GM12874 (cell line): ENCODE results near the gene FAM217A.

Source experiments
- TF ChIP-seq, protein P1 (sequence below): IDR thresholded peaks from 2 replicates; pipeline ENCODE4 v1.5.1; 2011; ENCODE audit warnings: low read depth, mild to moderate bottlenecking, control low read depth, low read length, moderate library complexity; ENCODE audit not compliant: insufficient read depth

FAM217A gene

DNA sequence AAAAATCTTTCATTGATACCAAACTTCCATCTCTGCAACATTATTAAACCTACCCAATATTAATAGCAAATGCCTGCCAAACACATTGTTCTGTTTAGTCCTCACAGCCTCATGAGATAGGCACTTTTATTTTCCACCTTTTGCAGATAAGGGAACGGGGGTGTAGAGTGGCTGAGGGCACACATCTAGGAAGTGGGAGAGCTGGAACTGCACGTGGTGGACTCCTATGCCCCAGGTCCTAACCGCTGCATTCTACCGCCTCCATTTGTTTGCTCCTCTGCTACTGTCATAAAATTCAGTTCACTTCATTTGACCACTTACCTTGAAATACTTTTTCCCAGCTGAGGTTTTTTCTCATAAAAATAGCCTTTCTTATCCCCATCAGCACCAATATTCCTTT, 7.6 kb downstream of the FAM217A start:
- TF ChIP-seq, protein P1, sequence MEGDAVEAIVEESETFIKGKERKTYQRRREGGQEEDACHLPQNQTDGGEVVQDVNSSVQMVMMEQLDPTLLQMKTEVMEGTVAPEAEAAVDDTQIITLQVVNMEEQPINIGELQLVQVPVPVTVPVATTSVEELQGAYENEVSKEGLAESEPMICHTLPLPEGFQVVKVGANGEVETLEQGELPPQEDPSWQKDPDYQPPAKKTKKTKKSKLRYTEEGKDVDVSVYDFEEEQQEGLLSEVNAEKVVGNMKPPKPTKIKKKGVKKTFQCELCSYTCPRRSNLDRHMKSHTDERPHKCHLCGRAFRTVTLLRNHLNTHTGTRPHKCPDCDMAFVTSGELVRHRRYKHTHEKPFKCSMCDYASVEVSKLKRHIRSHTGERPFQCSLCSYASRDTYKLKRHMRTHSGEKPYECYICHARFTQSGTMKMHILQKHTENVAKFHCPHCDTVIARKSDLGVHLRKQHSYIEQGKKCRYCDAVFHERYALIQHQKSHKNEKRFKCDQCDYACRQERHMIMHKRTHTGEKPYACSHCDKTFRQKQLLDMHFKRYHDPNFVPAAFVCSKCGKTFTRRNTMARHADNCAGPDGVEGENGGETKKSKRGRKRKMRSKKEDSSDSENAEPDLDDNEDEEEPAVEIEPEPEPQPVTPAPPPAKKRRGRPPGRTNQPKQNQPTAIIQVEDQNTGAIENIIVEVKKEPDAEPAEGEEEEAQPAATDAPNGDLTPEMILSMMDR: no peak

DNA sequence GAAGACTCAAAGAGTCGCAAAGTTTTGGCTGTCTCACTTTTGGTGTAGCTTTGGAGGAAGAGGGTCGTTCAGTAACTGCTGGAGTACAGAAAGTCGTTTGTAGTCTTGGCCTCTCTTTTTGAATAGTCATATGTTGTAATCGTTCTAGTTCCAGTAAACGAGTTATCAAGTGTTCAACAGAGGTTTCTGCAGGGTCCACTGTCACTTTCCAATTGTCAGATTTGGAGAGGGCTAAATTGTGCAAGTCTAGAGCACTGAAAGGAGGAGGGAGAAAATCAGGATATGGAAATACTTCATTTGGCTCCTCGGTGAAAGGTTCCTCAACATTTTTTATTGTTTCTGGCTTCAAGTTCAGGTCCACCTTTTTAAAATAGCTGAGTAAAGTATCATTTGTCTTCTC, 9.7 kb downstream of the FAM217A start:
- TF ChIP-seq, protein P1: no peak

DNA sequence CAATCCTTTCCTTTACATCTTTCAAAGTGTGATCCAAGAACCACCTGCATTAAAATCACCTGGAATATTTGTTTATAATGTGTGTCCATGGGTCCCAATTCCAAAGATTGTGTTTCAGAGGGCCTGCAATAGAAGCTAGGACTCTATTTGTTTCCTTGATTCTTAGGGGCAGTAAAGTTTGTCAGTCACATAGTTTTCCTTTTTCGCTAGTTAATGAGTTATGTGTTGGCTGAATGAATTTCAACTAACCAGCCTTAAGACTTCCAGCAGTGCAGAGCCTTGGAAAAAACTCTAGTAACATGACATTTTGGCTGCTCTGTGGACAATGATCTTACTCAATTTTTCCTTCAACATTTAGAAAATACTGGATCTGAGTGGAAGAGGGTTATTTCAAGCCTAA, 11.3 kb downstream of the FAM217A start:
- TF ChIP-seq, protein P1: no peak

DNA sequence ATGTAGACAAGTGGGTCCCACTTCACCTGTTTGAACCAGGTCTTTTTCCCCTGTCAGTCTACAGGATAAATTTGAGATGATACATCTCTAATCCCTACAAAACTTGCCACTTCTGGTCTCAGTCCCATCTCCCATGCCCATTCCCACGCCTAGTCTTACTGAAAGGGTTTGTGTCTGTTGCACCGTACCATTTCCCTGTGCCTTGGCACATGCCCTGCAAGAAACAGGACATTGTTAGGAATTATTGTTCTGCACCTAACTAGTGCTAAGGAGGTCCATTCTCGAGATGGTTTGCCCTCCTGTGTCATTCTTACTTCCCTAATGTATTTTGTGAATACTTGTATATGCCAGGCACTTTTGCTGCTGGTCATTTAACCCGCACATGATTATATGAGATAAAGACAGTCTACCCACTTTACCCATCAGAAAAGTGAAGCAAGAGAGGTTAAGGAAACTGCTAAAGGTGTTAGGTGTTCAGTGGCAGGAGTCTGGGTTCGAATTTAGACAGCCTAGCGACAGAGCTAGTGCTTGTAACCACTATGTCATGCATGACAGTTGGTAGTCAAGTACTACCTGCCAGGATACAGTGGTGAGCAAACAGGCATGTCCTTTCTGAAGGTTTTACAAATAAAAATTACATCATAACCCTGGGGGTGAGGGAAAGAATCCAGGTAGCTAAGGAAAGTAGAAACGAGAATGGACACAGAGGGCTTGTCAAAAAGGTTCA, 12.7 kb downstream of the FAM217A start:
- TF ChIP-seq, protein P1: no peak

DNA sequence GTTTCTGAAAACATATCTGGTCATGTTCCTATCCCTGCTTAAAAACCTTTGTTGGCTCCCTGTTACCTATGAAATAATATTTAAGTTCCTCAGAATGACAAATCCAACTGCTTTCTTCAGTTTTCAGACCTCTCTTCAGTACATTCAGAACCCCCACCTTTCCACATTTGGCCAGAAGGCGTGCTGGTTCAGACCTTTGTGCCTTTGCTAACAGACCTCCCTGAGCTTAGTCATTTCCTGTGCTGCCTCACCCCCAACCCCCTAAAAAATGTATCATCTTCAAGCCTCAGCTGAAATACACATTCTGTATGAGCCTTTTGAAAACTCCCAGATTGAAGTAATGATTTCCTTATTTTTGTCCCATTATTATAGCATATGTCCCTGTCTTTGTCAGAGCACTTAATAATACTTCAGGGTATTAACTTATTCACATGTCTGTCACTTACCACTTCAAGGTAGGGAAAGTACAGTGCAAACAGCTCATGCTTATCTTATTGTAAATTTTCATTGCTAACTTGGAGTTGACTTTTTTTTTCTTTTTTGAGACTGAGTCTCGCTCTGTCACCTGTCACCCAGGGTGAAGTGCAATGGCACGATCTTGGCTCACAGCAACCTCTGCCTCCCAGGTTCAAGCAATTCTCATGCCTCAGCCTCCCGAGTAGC, 19.7 kb downstream of the FAM217A start:
- TF ChIP-seq, protein P1: no peak

DNA sequence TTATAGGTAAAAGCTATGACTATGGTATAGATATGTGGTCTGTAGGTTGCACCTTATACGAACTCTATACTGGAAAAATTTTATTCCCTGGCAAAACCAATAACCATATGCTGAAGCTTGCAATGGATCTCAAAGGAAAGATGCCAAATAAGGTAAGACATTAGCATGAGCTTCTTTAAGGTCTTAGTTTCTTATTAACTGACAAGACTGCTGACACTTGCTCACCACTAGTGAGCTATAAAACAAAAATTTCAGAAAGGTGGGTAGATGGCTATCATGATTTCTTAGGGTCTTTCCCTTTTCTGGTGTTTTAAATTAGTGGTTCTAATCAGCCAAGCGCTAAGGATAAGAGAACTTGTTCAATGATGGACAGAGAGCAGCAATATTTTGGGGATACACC, 21.9 kb downstream of the FAM217A start:
- TF ChIP-seq, protein P1: no peak

DNA sequence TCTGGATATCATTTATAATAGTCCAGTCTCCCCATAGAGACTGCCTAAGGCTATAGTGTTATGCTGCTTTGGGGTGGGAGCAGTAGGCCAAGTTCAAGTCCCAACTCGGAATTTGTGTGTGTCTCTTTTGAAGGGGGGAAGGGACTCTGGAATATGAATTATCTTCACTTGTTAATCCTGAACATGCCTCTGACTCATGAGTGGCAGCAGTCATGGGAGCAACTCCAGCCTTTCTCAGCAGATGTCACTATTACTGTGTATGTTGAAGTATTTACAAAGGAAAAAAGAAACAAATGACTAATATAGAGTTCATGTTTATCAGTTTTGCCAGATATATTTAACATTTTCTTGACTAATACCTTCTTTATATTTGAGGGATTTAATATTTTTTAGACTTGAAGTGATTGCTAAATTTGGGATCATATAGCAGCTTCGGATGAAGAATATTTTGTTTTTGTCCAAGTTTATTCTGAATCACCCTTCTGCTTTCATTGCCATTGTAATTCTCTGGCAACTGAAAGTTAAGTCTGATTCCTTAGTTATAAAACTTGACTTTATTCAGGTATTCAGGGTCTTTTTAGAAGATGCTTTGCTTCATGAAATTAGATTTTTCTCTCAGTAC, 23.4 kb downstream of the FAM217A start:
- TF ChIP-seq, protein P1: no peak; the same call in 1 of the 2 replicates
